SU-DHL-6 (cell line): Measurements from ENCODE around the gene SHROOM4.

ENCODE experiments used
- EZH2phosphoT487 ChIP-seq: fragments of 200-600 bp; sonication (generic), shearing (Covaris generic); conservative IDR thresholded peaks from 2 replicates; pipeline ENCODE4 v1.6.1; 2018; ENCODE audit warnings: mild to moderate bottlenecking, antibody characterized with exemption, low read length, moderate library complexity, mixed read lengths
- TF ChIP-seq, protein P1 (sequence below): fragments of 200-600 bp; sonication (generic); IDR thresholded peaks from one replicate; pipeline ENCODE4 v1.5.1; 2017; ENCODE audit warnings: antibody characterized with exemption, mild to moderate bottlenecking, low read length, moderate library complexity; ENCODE audit not compliant: insufficient read depth, poor library complexity, severe bottlenecking

DNA sequence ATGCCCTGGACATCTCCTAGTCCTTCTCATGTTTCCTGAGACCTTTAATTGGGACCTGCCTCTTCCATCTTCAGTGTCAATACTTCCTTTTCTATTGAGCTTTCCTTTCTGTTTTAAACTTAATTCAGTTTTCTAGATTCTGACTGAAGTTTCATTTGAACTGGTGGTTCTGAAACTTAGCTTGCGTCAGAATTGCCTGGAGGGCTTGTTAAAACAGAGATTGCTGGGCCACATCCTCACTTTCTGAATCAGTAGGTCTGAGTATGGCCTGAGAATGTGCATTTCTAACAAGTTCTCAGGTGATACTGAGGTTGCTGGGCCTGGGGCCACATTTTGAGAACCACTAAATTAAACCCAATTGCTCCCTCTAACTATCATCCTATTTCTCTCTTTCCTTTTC lies 191.2 kb downstream of the SHROOM4 start:
- TF ChIP-seq, protein P1, sequence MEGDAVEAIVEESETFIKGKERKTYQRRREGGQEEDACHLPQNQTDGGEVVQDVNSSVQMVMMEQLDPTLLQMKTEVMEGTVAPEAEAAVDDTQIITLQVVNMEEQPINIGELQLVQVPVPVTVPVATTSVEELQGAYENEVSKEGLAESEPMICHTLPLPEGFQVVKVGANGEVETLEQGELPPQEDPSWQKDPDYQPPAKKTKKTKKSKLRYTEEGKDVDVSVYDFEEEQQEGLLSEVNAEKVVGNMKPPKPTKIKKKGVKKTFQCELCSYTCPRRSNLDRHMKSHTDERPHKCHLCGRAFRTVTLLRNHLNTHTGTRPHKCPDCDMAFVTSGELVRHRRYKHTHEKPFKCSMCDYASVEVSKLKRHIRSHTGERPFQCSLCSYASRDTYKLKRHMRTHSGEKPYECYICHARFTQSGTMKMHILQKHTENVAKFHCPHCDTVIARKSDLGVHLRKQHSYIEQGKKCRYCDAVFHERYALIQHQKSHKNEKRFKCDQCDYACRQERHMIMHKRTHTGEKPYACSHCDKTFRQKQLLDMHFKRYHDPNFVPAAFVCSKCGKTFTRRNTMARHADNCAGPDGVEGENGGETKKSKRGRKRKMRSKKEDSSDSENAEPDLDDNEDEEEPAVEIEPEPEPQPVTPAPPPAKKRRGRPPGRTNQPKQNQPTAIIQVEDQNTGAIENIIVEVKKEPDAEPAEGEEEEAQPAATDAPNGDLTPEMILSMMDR: no peak
- no peak for TF ChIP-seq EZH2phosphoT487
